ENCODE results near the gene MRGPRG.

GRCh38 chr11:3195251-3196160 lies 23.1 kb downstream of the MRGPRG start:
- no peak for TF ChIP-seq YY1 (IDR thresholded peaks at IDR 0.05; ENCODE audit: insufficient read depth, insufficient read length)
- no peak for TF ChIP-seq ZNF274 (IDR thresholded peaks at IDR 0.05; ENCODE audit: low read depth, low read length)

Data from NT2/D1 (cell line).